Choroid plexus epithelial cell (primary cell): ENCODE results near the gene TEKT5.

Experiments used
- DNase-seq: peaks from one replicate; pipeline ENCODE4 v3.0.0-alpha.2; 2010; ENCODE audit warnings: low read depth
- H3K4me3 ChIP-seq: 2 replicates; pipeline ENCODE4 v1.5.1; 2011; ENCODE audit warnings: low read depth, mild to moderate bottlenecking, control low read depth, low read length, moderate library complexity
- CTCF ChIP-seq: conservative IDR thresholded peaks from 2 replicates; pipeline ENCODE4 v1.5.1; 2011; ENCODE audit warnings: low read depth, mild to moderate bottlenecking, control low read depth, inconsistent platforms, low read length, moderate library complexity

TEKT5 gene

GRCh38 chr16:10666291-10666690 is 28.4 kb downstream of the TEKT5 start:
- no peak for DNase-seq
- TF ChIP-seq CTCF = no peak
- no peak overlapping the region for H3K4me3 ChIP-seq

GRCh38 chr16:10665166-10665565 is 29.6 kb downstream of the TEKT5 start:
- no peak for TF ChIP-seq CTCF
- no peak for DNase-seq
- no peak overlapping the region for H3K4me3 ChIP-seq

- H3K4me3 ChIP-seq = no peak overlapping the region
- no peak for TF ChIP-seq CTCF
- no peak for DNase-seq
Observed at GRCh38 chr16:10664720-10665126, 30.0 kb downstream of the TEKT5 start.

GRCh38 chr16:10663744-10664143 is 31.0 kb downstream of the TEKT5 start:
- TF ChIP-seq CTCF = no peak
- no peak overlapping the region for H3K4me3 ChIP-seq

GRCh38 chr16:10663146-10663545 is 31.6 kb downstream of the TEKT5 start:
- TF ChIP-seq CTCF = no peak
- no peak overlapping the region for H3K4me3 ChIP-seq
- no peak for DNase-seq

More at GRCh38 chr16:10663744-10664143, 31.0 kb downstream of the TEKT5 start:
- DNase-seq = no peak

- no peak for TF ChIP-seq CTCF
- no peak overlapping the region for H3K4me3 ChIP-seq
- DNase-seq = no peak
Observed at GRCh38 chr16:10662212-10662611, 32.5 kb downstream of the TEKT5 start.

- TF ChIP-seq CTCF = no peak
- no peak for DNase-seq
- H3K4me3 ChIP-seq = no peak overlapping the region
Observed at GRCh38 chr16:10661737-10662136, 33.0 kb downstream of the TEKT5 start.
